NCI-H82 treated with DMSO at 0.1 percent for 48 hours (cell line): Measurements from ENCODE around the gene OR52R1.
"Not testable (repeated sequence)": the region's sequence is repeated elsewhere in the genome, so short reads cannot be mapped to it uniquely, and the experiment has no call there.

Experiments used
- DNase-seq: peaks from one replicate; lab custom pipeline; 2025; ENCODE audit not compliant: unreplicated experiment; lab: John Stamatoyannopoulos, UW

Gene OR52R1

DNA sequence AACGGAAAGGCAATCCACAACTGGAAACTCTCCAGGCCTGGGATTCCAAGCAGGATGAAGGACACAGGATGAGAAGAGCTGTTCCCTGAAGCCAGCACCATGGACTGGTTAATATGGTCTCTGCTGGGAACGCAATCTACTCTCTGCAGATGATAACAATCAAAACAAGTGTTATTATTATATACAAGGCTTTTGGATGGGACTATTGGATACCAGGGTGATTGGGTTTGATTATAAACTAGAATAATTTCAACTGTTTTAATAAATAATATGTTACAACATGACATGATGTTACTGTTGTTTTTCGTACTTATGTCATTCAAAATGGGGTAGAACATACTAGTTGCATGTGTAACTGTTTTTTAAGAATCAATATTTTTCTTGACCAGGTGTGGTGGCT lies at the start of gene OR52R1:
Gene OR52R1, minus strand, starts transcription at position 101 of the 400 bp plus-strand sequence. Its CDS starts 0 bp downstream, at position 101.
- no peak for DNase-seq

DNA sequence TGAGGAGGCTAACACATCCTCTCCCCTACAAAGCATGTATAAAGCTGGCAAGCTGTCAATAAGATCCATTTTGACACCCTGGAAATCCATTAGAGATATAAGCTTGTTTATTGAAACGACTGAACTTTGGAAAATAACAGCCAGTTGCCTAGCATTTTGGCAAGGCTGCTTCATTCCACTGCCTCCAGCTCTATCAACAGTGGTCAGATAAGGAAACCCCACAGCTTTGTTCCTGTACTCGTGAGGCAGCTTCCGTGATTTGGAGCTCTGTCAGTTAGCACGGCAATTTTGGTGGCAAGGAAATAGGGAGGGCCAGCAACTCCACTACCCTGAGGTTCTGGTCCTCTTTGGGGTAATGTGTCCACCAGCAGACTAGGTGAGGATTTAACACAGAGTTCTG lies 46.9 kb upstream of the OR52R1 start:
- no peak for DNase-seq

DNA sequence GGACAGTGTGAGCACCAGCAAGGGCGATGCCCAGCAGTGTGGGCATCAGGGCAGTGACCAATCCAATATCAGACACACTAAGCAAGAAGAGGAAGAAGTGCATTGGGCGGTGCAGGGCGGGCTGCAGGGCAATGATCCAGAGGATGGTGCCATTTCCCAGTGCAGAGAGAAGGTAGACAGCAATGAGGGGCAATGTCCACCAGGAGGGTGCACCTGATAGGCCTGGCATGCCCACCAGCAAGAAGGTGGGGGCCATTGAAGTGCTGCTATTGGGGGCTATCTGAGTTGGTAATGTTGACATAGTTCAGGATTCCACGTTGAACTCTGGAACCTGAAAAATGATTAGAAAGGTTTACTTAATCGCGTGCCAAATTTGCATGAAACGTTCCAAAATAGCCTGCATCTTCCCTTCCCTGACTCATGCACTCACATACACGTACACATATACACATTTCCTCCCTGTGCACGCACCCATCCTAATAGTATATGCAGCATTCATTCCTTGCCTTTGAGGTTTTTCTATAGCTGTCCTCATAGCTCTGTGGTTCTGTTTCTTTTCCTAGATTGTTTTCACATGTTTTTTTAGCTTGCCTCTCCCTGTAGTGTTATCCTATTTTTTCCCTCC lies 44.8 kb upstream of the OR52R1 start, which contains the start of gene OR51S1:
Gene OR51S1, minus strand, starts transcription at position 301 of the 625 bp plus-strand sequence. Its CDS starts 0 bp downstream, at position 301.
- no peak for DNase-seq

DNA sequence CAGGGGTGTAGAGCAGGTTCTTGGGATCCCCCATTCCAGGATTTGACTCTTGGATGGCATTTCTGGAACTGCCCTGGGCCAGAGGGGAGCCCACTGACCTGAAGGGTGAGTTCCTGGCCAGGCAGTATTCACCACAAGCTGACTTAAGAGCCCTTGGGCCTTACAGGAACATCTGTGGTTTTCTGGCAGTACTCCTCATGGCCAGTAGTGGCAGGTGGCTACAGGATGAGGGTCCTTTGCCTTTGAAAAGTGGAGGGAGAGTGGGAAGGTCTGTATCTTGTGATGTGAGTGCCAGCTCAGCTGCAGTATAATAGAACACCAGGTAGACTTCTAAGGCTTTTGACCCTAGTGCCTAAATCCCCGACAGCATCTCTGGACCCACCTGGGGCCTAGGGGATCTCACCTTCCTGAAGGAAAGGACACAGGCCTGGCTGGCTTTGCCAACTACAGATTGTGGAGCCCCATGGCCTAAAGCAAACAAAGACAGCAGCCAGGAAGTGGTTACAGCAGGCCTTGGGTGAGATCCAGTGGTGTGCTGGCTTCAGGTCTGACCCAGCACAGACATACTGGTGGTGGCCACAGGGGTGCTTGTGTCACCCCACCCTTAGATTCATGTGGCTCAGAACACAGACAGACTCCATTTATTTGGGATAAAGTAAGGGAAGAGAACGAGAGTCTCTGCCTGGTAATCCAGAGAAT lies 35.8 kb upstream of the OR52R1 start:
- DNase-seq: no peak

DNA sequence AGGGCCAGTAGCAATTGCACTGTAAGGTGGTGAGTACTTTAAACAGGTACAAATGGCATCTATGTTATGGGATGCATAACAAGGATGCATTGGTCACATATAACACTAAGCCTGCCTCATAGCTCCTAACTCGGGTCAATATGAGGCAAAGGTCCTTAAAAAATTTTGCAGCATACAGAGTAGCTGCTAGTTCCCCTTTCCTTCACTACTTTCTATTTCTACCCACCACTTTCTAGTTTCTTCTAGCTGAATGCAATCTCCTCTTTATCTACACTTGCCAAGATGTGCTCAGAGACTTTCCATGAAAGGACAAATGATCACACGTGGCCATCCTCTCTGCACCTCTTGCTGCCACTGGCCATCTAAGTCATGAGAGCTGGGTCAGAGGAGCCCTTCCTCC lies 26.7 kb upstream of the OR52R1 start:
- DNase-seq: no peak

DNA sequence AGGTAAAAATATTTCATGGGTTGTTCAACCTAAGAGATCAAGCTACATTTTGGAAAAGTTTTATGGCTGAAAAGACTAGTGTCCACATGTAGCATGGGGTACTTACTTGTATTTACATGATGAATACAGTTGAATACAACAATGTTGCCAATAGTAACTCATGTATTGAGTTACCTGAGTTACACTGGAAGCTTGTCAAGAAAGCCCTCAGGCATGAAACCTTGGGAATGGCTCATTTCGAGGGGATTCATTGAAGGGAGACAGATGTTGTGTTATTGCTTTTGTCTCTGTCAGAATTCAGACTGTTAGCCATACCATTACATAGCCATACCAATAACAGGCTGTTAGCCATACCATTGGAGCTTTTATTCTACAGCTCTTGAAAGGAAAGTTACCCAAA lies 26.2 kb upstream of the OR52R1 start:
- DNase-seq: no peak

DNA sequence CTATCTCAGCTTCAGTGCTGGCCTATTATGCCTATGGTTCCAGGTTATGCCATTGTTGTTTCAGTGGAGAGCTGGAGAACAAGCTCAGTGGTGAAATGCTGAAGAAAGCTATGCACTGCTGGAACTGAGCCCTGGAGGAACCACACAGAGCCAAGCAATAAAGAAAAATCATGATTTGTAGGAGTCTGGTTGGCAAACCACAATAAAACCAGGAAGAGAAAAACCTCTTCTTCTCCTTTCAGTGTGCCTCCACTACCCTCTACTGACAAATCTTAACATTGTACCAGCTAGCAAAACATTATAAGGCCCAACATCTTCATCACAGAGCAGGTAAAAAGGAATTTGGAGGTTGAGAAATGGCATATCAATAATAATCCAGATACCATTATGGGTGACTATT lies 22.2 kb upstream of the OR52R1 start:
- no peak for DNase-seq

DNA sequence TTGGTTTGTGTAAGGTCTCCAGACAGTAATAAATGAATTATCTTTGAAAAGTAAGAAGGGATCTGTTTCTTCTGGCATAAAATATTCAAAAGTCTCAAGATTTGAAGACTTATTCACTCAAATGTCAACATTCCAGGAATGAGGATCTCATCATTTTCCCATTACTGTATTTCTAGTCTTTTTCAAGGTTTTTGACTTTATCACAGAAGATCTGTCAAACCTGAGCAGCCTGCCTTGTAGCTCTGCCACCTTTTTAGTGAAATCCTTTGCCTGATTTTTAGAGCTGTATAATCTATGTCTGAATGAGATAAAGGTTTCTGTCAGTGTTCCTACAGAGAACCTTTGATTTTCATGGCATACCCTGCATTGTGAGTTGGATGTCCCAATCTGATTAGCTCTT lies 21.0 kb upstream of the OR52R1 start:
- DNase-seq: no peak

DNA sequence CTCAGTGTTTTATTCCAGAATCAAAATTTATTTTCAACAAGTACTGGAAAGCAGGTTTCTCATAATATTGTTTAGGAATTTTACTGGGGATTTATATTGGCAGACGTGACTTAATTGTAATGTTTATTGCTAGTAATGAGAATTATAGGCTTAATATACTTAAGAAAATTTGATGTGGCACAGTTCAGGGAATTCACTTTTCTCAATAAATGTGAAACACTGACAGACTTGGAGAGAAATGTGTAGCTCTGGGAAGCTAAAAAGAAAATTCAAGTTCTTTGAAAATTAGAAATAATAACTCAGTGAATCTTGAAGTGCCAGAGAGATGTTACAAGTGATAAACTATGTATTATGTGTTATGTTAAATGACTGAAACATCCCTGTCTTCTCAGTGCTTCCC lies 16.8 kb upstream of the OR52R1 start, which contains the start of gene OR51F2:
Gene OR51F2, plus strand, starts transcription at position 301 of the 400 bp plus-strand sequence. CDS start 101 bp downstream, outside the sequence.
- no peak for DNase-seq

DNA sequence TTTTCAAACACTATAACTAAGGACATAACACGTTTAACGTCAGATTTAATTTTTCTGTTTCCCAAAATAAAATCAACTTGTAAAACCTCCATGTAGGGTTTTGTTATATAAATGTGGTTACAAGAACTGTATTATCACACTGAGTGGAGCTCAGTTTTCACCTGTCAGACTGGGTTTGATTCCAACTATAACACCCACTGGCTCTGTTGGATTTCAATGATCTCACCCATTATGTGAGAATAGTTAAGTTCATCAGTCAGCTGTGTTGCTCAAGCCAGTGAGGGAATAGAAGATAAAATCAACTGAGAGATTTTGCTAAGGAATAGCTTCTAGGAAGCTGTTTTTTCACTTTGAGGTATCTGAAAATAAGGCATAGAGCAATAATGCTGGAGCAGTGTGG lies 5.1 kb upstream of the OR52R1 start:
- no peak for DNase-seq

DNA sequence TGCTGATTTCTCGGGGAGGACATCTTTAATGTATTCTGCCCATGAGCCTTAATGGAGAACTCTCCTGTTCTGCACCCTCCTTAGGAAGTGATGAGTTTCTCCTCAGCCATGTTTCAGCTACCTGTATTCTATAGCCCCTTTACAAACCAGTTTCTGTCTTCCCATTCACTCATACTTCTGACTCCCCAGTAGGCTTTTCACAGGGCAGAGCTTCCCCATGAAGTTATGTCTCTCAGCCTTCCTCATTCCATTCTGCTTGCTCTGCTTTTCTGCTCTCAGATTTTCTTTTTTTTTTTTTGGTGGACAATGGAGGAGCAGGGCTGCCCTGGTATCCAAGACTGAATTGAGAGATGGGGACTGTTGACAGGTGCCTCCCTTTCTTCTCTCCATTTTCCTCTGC lies 4.3 kb upstream of the OR52R1 start:
- DNase-seq: no peak

DNA sequence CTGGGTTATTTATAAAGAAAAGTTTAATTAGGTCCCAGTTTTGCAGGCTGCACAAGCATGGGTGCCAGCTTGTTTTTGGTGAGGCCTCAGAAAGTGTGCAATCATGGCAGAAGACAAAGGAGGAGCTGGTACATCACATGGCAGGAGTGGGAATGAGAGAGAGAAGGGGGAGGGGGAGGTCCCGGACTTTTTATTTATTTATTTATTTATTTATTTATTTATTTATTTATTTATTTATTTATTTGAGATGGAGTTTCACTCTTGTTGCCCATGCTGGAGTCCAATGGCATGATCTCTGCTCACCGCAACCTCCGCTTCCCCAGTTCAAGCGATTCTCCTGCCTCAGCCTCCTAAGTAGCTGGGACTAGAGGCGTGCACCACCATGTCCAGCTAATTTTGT lies 2.9 kb downstream of the OR52R1 start:
- DNase-seq: not testable (repeated sequence)

DNA sequence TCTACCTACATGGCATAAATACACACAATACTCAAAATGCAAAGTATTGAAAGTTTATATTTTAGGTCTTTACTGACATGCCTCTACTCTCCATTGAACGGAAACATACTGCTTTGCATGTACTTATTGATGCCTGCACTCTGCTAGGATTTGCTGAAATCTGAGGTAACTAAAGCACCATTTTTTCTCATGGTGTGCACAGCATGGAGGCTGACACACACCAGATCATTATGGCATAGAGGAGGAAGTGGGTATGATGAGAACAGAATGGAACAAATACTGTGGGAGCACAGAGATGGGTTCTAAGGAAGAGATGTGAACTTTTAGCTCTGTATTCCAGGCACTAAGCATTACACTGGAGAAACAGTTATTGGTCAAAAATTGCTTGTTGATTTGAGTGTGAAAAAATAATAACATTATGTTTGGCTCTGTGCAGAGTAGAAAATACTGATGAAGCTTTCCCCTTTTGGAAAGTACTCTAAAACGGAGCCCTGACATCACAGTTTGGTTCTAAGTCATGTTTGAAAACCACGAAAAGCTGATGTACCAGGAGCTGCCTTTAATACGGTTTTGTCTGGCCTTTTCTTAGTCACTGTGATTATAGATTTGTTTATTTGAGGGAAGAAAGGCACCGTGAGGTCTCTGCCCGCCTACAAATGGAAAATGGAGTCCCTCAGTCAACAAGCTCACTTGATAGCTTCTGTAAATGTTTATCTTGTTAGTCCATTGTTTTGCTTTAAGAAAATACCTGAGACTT lies 5.6 kb downstream of the OR52R1 start:
- no peak for DNase-seq

DNA sequence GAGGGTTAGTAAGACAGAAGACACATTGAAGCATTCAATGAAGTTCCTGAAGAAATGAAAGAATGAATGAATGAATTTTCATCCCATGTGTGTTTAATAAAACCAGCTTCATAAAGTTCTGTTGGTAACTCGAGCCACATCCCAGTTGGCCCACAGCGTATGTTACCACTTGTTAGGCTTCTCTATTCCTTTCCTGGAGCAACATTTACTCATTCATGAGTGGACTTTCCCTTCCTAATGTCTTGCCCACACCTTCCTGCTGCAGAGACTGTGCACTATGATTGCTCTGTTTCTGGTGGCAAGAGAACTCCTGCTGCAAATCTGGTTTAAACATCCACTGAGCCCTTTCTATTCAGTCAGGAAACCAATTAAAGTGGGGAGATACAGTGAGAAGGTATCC lies 7.0 kb downstream of the OR52R1 start:
- DNase-seq: no peak

DNA sequence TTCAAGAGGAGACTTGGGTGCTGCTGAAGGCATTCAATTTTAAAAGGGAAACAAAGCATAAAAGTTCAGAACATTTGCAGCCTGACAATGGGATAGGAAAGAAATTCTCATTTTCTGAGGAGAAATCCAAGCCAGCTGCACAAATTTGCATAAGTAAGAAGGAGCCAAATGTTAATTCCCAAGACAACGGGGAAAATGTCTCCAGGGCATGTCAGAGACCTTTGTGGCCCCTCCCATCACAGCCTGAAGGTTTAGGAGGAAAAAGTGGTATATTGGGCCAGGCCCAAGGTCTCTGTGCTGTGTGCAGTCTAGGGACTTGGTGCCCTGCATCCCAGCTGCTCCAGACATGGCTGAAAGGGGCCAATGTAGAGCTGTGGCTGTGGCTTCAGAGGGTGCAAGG lies 21.7 kb downstream of the OR52R1 start:
- no peak for DNase-seq

DNA sequence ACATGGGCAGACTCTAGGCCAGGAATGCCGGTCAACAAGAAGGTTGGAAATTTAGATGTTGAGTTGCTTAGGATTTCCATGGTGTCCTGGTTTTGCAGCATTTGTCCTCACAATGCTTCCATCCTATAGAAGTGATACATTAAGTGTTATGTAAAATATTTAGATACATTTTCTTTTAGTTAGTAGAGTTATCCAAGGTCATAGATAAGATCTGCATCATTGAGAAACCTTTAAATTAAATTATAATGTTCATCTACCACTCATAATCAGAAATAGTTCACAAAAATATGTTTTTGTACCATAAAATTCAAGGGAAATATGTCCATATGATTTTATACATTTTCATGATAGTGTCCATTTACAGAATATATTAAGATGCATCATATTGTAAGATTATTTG lies 34.3 kb downstream of the OR52R1 start, which contains the start of gene OR51F1:
Gene OR51F1, minus strand, starts transcription at position 101 of the 400 bp plus-strand sequence. Its CDS starts 0 bp downstream, at position 101.
- no peak for DNase-seq

DNA sequence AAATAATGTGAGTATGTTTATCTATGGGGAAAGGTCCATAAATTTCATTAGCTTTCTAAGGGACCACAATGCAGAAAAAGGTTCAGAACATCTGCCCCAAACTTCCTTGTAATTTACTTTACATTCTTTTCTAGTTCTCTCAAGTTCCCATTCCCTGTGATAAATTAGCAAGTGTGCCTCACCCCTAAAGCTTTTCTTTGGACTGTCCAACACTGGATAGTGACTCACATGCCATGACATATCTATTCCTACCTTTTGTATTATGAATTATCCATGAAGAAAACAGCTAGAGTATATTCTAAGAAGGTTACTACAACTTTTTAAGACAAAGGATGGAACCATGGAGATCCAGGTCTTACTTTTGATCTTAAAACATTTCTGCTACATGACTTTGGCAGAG lies 36.1 kb downstream of the OR52R1 start:
- DNase-seq: no peak

DNA sequence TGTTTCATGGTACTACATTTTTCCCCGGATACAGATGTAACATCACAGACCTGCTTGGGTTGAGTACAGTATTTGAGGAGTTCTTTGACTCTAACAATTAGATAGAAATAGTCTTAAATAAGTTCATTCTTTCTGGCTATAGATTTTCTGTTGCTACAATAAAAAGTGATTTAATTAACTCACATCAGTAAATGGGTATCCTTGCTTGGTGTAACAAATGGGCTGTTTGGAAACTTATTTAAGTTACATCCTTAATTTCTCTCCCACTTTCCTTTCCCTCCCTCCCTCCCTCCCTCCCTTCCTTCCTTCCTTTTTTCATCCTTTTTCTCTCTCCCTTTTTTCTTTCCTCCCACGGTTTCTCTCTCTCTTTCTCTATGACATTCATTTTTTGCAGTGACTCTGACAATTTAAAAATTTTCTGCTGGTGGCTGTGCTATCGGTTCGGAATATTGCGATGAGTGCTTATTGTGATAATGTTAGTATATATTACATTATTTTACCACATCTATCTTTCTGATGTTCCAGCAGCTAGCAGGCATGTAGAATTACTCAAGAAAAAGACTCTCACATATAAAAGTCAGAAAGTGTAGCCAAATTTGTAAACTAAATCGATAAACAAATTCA lies 37.6 kb downstream of the OR52R1 start:
- DNase-seq: no peak

DNA sequence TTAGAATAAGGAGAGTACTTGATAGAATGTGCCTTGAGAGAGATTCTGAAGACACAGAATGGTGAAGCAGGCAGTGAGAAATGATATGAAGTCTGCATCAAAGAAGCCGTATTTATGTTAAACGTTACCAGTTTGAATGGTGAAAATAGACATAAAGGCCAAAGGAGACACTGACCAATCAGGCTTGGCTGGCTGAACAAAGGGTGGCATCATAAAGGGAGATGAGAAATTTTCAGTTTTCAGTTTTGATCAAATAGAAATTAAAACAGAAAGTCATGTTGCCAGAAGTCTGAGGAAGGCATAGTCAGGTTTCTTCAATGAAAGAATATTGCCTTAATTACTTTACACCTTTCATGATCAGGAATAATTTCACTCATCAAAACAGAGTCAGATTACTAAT lies 41.1 kb downstream of the OR52R1 start:
- DNase-seq: no peak
